SK-N-SH (cell line): ENCODE data around the gene SPTBN5.

Experiments used
- FOSL2 ChIP-seq: IDR thresholded peaks from 2 replicates; pipeline ENCODE4 v1.4.0; 2012; ENCODE audit warnings: low read depth, mild to moderate bottlenecking, moderate library complexity, borderline replicate concordance
- GABPA ChIP-seq: IDR thresholded peaks from 2 replicates; pipeline ENCODE4 v1.4.0; 2012; ENCODE audit warnings: low read depth, mild to moderate bottlenecking
- NFIC ChIP-seq: IDR thresholded peaks from 2 replicates; pipeline ENCODE4 v1.4.0; 2012; ENCODE audit warnings: borderline replicate concordance
- POLR2AphosphoS5 ChIP-seq: IDR thresholded peaks from 2 replicates; pipeline ENCODE4 v1.6.1; 2012; ENCODE audit warnings: low read depth, low read length
- RAD21 ChIP-seq: IDR thresholded peaks from 2 replicates; pipeline ENCODE4 v1.6.1; 2012; ENCODE audit warnings: mild to moderate bottlenecking, low read length
- RCOR1 ChIP-seq: fragments of 150-350 bp; IDR thresholded peaks from 2 replicates; pipeline ENCODE4 v1.6.1; 2017; ENCODE audit warnings: antibody characterized with exemption, low read length
- SIN3A ChIP-seq: IDR thresholded peaks from 2 replicates; pipeline ENCODE4 v1.6.1; 2012; ENCODE audit warnings: low read depth, mild to moderate bottlenecking, low read length, moderate library complexity, borderline replicate concordance
- USF2 ChIP-seq: fragments of 150-350 bp; IDR thresholded peaks from 2 replicates; pipeline ENCODE4 v1.6.1; 2017; ENCODE audit warnings: antibody characterized with exemption, low read length, low read depth, borderline replicate concordance
- TF ChIP-seq, protein P1 (sequence below): fragments of 200-600 bp; sonication (generic); IDR thresholded peaks from 2 replicates; pipeline ENCODE4 v1.6.1; 2017; ENCODE audit warnings: antibody characterized with exemption, mild to moderate bottlenecking, moderate library complexity
- TF ChIP-seq, protein P2 (sequence below): IDR thresholded peaks from 2 replicates; pipeline ENCODE4 v1.4.0; 2012; ENCODE audit warnings: low read depth
- TF ChIP-seq, protein P3 (sequence below): IDR thresholded peaks from 2 replicates; pipeline ENCODE4 v1.6.1; 2012; ENCODE audit warnings: mild to moderate bottlenecking, low read depth, low read length, moderate library complexity

- TF ChIP-seq USF2, result no peak
- TF ChIP-seq GABPA, result no peak
- TF ChIP-seq POLR2AphosphoS5, result no peak
- TF ChIP-seq, protein P1, sequence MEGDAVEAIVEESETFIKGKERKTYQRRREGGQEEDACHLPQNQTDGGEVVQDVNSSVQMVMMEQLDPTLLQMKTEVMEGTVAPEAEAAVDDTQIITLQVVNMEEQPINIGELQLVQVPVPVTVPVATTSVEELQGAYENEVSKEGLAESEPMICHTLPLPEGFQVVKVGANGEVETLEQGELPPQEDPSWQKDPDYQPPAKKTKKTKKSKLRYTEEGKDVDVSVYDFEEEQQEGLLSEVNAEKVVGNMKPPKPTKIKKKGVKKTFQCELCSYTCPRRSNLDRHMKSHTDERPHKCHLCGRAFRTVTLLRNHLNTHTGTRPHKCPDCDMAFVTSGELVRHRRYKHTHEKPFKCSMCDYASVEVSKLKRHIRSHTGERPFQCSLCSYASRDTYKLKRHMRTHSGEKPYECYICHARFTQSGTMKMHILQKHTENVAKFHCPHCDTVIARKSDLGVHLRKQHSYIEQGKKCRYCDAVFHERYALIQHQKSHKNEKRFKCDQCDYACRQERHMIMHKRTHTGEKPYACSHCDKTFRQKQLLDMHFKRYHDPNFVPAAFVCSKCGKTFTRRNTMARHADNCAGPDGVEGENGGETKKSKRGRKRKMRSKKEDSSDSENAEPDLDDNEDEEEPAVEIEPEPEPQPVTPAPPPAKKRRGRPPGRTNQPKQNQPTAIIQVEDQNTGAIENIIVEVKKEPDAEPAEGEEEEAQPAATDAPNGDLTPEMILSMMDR, result no peak
- TF ChIP-seq RCOR1, result no peak
- no peak for TF ChIP-seq FOSL2
- TF ChIP-seq, protein P2, sequence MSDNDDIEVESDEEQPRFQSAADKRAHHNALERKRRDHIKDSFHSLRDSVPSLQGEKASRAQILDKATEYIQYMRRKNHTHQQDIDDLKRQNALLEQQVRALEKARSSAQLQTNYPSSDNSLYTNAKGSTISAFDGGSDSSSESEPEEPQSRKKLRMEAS, result no peak
- TF ChIP-seq, protein P3, sequence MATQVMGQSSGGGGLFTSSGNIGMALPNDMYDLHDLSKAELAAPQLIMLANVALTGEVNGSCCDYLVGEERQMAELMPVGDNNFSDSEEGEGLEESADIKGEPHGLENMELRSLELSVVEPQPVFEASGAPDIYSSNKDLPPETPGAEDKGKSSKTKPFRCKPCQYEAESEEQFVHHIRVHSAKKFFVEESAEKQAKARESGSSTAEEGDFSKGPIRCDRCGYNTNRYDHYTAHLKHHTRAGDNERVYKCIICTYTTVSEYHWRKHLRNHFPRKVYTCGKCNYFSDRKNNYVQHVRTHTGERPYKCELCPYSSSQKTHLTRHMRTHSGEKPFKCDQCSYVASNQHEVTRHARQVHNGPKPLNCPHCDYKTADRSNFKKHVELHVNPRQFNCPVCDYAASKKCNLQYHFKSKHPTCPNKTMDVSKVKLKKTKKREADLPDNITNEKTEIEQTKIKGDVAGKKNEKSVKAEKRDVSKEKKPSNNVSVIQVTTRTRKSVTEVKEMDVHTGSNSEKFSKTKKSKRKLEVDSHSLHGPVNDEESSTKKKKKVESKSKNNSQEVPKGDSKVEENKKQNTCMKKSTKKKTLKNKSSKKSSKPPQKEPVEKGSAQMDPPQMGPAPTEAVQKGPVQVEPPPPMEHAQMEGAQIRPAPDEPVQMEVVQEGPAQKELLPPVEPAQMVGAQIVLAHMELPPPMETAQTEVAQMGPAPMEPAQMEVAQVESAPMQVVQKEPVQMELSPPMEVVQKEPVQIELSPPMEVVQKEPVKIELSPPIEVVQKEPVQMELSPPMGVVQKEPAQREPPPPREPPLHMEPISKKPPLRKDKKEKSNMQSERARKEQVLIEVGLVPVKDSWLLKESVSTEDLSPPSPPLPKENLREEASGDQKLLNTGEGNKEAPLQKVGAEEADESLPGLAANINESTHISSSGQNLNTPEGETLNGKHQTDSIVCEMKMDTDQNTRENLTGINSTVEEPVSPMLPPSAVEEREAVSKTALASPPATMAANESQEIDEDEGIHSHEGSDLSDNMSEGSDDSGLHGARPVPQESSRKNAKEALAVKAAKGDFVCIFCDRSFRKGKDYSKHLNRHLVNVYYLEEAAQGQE, result no peak
- TF ChIP-seq RAD21, result no peak
- TF ChIP-seq NFIC, result no peak
- TF ChIP-seq SIN3A, result no peak
Observed at GRCh38 chr15:41813426-41813825, 80.4 kb downstream of the SPTBN5 start.
